RWPE1 (cell line): ENCODE results near the gene SSH3.

ENCODE experiments used
- CTCF ChIA-PET: fragments of 350-600 bp; sonication (Branson Sonifier 250); formaldehyde crosslinking; extraction: SDS; loops from one replicate; lab custom pipeline; 2021; lab: Yijun Ruan, JAX
- POLR2A ChIA-PET: fragments of 400-600 bp; formaldehyde crosslinking; extraction: SDS; loops from one replicate; lab custom pipeline; 2020; ENCODE audit warnings: antibody characterized with exemption; ENCODE audit not compliant: low non-redundant PET; lab: Yijun Ruan, JAX
- DNase-seq: peaks from one replicate; pipeline ENCODE4 v3.0.0; 2012; ENCODE audit warnings: low spot score
- H3K27ac ChIP-seq: fragments of 450-650 bp; 2 replicates; pipeline ENCODE4 v1.5.1; 2017
- TF ChIP-seq, protein P1 (sequence below): fragments of 450-650 bp; conservative IDR thresholded peaks from 2 replicates; pipeline ENCODE4 v1.5.1; 2017; ENCODE audit warnings: low read depth, mild to moderate bottlenecking

The SSH3 gene

DNA sequence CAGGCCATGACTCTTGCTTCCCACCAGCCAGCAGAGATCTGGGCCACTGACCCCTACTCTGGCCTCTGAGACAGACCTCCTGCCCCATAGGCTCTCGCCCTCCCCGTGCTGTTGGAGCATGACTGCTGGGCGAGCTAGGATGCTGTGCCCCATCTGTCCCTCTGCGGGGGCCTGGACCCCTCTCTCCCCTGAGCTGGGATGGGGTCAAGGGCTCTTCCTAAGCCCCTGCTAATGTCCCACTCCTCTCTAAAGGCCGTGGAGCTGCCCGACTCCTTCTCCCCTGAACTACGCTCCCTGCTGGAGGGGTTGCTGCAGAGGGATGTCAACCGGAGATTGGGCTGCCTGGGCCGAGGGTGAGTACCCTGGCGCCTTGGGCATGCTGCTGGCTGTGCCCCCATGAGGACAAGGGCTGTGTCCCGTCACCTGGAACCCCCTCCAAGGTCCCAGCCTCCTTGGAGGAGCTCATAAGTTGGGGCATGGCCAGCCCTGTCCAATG is 20.4 kb upstream of the SSH3 start:
- CTCF ChIA-PET, result interaction anchor here (0.6 to 0.7 kb wide), 3 partner anchors 15 to 208 kb away, joined by 3 read pairs; no protein-coding TSS in a partner anchor

DNA sequence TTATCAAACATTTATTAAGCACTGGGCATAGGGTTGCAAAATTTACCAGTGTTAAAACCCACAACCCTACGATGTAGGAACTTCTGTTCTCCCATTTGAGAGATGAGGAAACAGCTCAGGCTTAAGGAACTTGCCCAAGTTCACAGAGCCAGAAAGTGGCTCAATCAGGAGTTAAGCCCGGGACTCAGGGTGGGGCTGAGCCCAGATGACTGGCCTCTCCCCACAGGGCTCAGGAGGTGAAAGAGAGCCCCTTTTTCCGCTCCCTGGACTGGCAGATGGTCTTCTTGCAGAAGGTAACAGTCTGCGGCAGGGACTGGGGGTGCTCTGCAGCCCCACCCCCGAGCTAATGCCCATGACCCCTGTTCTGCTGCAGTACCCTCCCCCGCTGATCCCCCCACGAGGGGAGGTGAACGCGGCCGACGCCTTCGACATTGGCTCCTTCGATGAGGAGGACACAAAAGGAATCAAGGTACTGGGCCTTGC is 19.8 kb upstream of the SSH3 start:
- ChIA-PET CTCF (interaction anchor here (0.6 kb wide), 2 partner anchors 15 to 34 kb away, joined by 3 read pairs; no protein-coding TSS in a partner anchor), POLR2A (no interaction called here)
- H3K27ac ChIP-seq, result peak overlapping the region; percentile 98
- DNase-seq, result no peak
- TF ChIP-seq, protein P1, sequence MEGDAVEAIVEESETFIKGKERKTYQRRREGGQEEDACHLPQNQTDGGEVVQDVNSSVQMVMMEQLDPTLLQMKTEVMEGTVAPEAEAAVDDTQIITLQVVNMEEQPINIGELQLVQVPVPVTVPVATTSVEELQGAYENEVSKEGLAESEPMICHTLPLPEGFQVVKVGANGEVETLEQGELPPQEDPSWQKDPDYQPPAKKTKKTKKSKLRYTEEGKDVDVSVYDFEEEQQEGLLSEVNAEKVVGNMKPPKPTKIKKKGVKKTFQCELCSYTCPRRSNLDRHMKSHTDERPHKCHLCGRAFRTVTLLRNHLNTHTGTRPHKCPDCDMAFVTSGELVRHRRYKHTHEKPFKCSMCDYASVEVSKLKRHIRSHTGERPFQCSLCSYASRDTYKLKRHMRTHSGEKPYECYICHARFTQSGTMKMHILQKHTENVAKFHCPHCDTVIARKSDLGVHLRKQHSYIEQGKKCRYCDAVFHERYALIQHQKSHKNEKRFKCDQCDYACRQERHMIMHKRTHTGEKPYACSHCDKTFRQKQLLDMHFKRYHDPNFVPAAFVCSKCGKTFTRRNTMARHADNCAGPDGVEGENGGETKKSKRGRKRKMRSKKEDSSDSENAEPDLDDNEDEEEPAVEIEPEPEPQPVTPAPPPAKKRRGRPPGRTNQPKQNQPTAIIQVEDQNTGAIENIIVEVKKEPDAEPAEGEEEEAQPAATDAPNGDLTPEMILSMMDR, result no peak

More for the DNA sequence above, 20.4 kb upstream of the SSH3 start:
- TF ChIP-seq, protein P1, result no peak
- POLR2A ChIA-PET, result no interaction called here
- DNase-seq, result no peak
- peak overlapping the region; percentile 98 for H3K27ac ChIP-seq

- ChIA-PET POLR2A (no interaction called here), CTCF (interaction anchor here (0.7 kb wide), 1 partner anchor 18 kb away, joined by 4 read pairs; the partner anchor contains the start of gene GRK2)
- DNase-seq, result no peak
- TF ChIP-seq, protein P1, result no peak
- H3K27ac ChIP-seq, result peak overlapping the region; percentile 98
Measured at GRCh38 chr11:67284811-67285540, 18.4 kb upstream of the SSH3 start.

DNA sequence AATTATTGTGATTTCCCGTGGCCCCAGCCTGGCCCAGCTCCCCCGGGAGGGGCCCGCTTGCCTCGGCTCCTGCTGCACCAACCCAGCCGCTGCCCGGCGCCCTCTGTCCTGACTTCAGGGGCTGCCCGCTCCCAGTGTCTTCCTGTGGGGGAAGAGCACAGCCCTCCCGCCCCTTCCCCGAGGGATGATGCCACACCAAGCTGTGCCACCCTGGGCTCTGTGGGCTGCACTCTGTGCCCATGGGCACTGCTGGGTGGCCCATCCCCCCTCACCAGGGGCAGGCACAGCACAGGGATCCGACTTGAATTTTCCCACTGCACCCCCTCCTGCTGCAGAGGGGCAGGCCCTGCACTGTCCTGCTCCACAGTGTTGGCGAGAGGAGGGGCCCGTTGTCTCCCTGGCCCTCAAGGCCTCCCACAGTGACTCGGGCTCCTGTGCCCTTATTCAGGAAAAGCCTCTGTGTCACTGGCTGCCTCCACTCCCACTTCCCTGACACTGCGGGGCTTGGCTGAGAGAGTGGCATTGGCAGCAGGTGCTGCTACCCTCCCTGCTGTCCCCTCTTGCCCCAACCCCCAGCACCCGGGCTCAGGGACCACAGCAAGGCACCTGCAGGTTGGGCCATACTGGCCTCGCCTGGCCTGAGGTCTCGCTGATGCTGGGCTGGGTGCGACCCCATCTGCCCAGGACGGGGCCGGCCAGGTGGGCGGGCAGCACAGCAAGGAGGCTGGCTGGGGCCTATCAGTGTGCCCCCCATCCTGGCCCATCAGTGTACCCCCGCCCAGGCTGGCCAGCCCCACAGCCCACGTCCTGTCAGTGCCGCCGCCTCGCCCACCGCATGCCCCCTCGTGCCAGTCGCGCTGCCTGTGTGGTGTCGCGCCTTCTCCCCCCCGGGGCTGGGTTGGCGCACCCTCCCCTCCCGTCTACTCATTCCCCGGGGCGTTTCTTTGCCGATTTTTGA is 17.5 kb upstream of the SSH3 start:
- DNase-seq, result no peak
- ChIA-PET CTCF (interaction anchor here (0.5 to 1.4 kb wide), 2 partner anchors 50 to 97 kb away, joined by 3 to 9 read pairs; no protein-coding TSS in a partner anchor), POLR2A (no interaction called here)
- H3K27ac ChIP-seq, result peak overlapping the region; percentile 98
- TF ChIP-seq, protein P1, result no peak

DNA sequence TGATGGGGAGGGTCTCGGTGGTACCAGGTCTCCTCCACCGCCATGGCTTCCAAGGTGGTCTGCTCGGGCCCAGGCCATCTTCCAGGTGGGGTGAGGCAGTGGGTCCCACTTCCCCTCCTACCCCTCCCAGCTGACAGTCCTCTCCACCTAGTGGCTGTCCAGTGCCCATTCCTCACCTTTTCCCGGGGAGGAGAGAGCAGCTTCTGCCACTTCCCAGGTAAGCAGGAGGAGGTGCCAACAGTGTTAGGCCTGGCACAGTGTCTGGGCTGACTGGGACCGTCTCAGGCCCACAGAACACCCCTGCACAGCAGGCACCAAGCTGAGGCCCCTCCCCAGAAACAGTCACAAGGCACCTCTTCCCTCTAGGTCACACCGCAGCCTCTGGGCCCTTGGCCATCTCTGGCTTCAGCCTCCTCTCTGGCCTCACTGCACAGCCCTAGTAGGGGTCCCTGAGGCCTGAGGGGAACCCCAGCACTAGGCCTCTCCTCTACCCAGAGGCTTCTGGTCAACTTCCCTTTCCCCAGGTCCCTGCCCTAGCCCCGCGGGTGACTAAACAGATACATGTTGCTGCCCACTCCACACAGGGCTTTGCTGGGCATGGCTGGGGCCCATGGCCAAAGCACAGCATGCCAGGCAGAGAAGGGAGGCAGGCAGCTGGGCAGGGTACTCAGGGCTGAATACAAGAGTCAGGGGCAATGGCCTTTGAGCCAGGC is 16.6 kb upstream of the SSH3 start:
- ChIA-PET POLR2A (no interaction called here), CTCF (interaction anchor here (0.5 to 1.4 kb wide), 2 partner anchors 49 to 96 kb away, joined by 3 to 9 read pairs; no protein-coding TSS in a partner anchor)
- no peak for DNase-seq
- peak overlapping the region; percentile 98 for H3K27ac ChIP-seq
- TF ChIP-seq, protein P1, result no peak; the same call in 1 of the 2 replicates
